Smooth muscle cell (in vitro differentiated cells): ENCODE data around the gene IRX3. TPM values are rescaled to one million over a fixed set of nuclear protein-coding genes. Genes with fewer than 3 reads are reported as not detected.
A peak's percentile ranks its signal among the peaks of the same experiment; 100 is the strongest.

Experiments used
- DNase-seq: peaks from one replicate; lab custom pipeline; 2025; ENCODE audit not compliant: unreplicated experiment; lab: John Stamatoyannopoulos, UW
- H2AFZ ChIP-seq: fragments of 200-600 bp; sonication (generic); 2 replicates; pipeline ENCODE4 v1.6.0; 2016; ENCODE audit warnings: antibody characterized with exemption, low read depth, mild to moderate bottlenecking
- H3F3A ChIP-seq: fragments of 200-600 bp; sonication (generic); 2 replicates; pipeline ENCODE4 v1.6.0; 2017; ENCODE audit warnings: antibody characterized with exemption, low read depth
- H3K27ac ChIP-seq: fragments of 200-600 bp; sonication (generic); 2 replicates; pipeline ENCODE4 v1.5.1; 2016; ENCODE audit warnings: low read depth, mild to moderate bottlenecking
- H3K27me3 ChIP-seq: fragments of 200-600 bp; sonication (generic); 2 replicates; pipeline ENCODE4 v1.6.1; 2016; ENCODE audit warnings: low read depth, mild to moderate bottlenecking
- H3K36me3 ChIP-seq: fragments of 200-600 bp; sonication (generic); 2 replicates; pipeline ENCODE4 v1.5.1; 2016; ENCODE audit warnings: low read depth
- H3K4me1 ChIP-seq: fragments of 200-600 bp; sonication (generic); 2 replicates; pipeline ENCODE4 v1.5.1; 2016; ENCODE audit warnings: low read depth
- H3K4me2 ChIP-seq: fragments of 200-600 bp; sonication (generic); 2 replicates; pipeline ENCODE4 v1.6.0; 2016; ENCODE audit warnings: mild to moderate bottlenecking
- H3K4me3 ChIP-seq: fragments of 200-600 bp; sonication (generic); 2 replicates; pipeline ENCODE4 v1.5.1; 2016; ENCODE audit warnings: mild to moderate bottlenecking
- H3K79me2 ChIP-seq: fragments of 200-600 bp; sonication (generic); 2 replicates; pipeline ENCODE4 v1.6.0; 2016; ENCODE audit warnings: low read depth, mild to moderate bottlenecking
- H3K9ac ChIP-seq: fragments of 200-600 bp; sonication (generic); 2 replicates; pipeline ENCODE4 v1.6.0; 2016; ENCODE audit warnings: low read depth
- H3K9me3 ChIP-seq: fragments of 200-600 bp; sonication (generic); replicated peaks from 2 replicates; pipeline ENCODE4 v1.5.1; 2016; ENCODE audit warnings: low read depth
- H4K20me1 ChIP-seq: fragments of 200-600 bp; sonication (generic); 2 replicates; pipeline ENCODE4 v1.6.0; 2016; ENCODE audit warnings: low read depth
- CTCF ChIP-seq: fragments of 200-600 bp; sonication (generic); IDR thresholded peaks from 2 replicates; pipeline ENCODE4 v1.5.1; 2017; ENCODE audit warnings: borderline replicate concordance, mild to moderate bottlenecking, antibody characterized with exemption; ENCODE audit not compliant: insufficient read depth, poor library complexity, severe bottlenecking
- WGBS: methylation state at CpG from one replicate; pipeline ENCODE4 v1.1.7; 2016; ENCODE audit warnings: low lambda C conversion rate; 5-methylcytosine and 5-hydroxymethylcytosine counted together
- polyA plus RNA-seq: library from polyadenylated mRNA; unstranded; fragments of >200 nt; fragmentation: Nextera tagmentation; extraction: Ambion mirVana; gene quantifications from 2 replicates; pipeline ENCODE4 v1.2.1, GENCODE V29; 2016
- total RNA-seq: library from RNA; depleted of rRNA; stranded (reverse); fragments of >200 nt; gene quantifications from 2 replicates; pipeline ENCODE4 v1.2.3, GENCODE V29; 2014

IRX3 gene
- total and polyA plus RNA-seq, 2 experiments from 2014 or later, result 0.49 to 3.1 TPM

GRCh38 chr16:54331241-54332002 lies 44.8 kb upstream of the IRX3 start:
- H3K9ac ChIP-seq, result no peak overlapping the region
- no peak overlapping the region for H3K4me2 ChIP-seq
- peaks cover 57% of the 10 kb centered on the region for H3K27me3 ChIP-seq
- H3K79me2 ChIP-seq, result no peaks in the 10 kb centered on the region
- H3F3A ChIP-seq, result no peaks in the 10 kb centered on the region
- H3K9me3 ChIP-seq, result no peaks in the 10 kb centered on the region
- H3K4me3 ChIP-seq, result no peak overlapping the region
- H3K4me1 ChIP-seq, result peaks cover 12% of the 10 kb centered on the region
- no peak for DNase-seq
- TF ChIP-seq CTCF, result no peak
- 28% methylated on average over 7 of the region's 7 CpGs for WGBS
- H4K20me1 ChIP-seq, result no peaks in the 10 kb centered on the region
- no peaks in the 10 kb centered on the region for H3K36me3 ChIP-seq
- no peak overlapping the region for H2AFZ ChIP-seq
- H3K27ac ChIP-seq, result no peak overlapping the region

- H3K9ac ChIP-seq, result no peak overlapping the region
- no peaks in the 10 kb centered on the region for H4K20me1 ChIP-seq
- H3K4me3 ChIP-seq, result no peak overlapping the region
- no peak overlapping the region for H2AFZ ChIP-seq
- H3K79me2 ChIP-seq, result no peaks in the 10 kb centered on the region
- DNase-seq, result no peak
- no peaks in the 10 kb centered on the region for H3K9me3 ChIP-seq
- H3K4me1 ChIP-seq, result peaks cover 12% of the 10 kb centered on the region
- WGBS, result 87% methylated on average over 5 of the region's 5 CpGs
- no peaks in the 10 kb centered on the region for H3K36me3 ChIP-seq
- peaks cover 41% of the 10 kb centered on the region for H3K27me3 ChIP-seq
- TF ChIP-seq CTCF, result no peak
- no peak overlapping the region for H3K4me2 ChIP-seq
- H3F3A ChIP-seq, result no peaks in the 10 kb centered on the region
- H3K27ac ChIP-seq, result no peak overlapping the region
Measured at GRCh38 chr16:54327609-54328008, 41.0 kb upstream of the IRX3 start.

GRCh38 chr16:54326266-54326662 lies 39.7 kb upstream of the IRX3 start:
- Histone ChIP-seq H3K4me1 (peaks cover 12% of the 10 kb centered on the region), H3K27me3 (peaks cover 46% of the 10 kb centered on the region), H2AFZ (no peak overlapping the region), H4K20me1 (no peaks in the 10 kb centered on the region), H3K9me3 (no peaks in the 10 kb centered on the region), H3F3A (no peaks in the 10 kb centered on the region), H3K36me3 (no peaks in the 10 kb centered on the region), H3K27ac (no peak overlapping the region), H3K79me2 (no peaks in the 10 kb centered on the region), H3K9ac (no peak overlapping the region), H3K4me2 (peak overlapping the region; percentile 10), H3K4me3 (no peak overlapping the region)
- no peak for DNase-seq
- WGBS, result 60% methylated on average over 3 of the region's 3 CpGs
- TF ChIP-seq CTCF, result no peak
